ENCODE measurements around the gene IER2.
A peak's percentile ranks its signal among the peaks of the same experiment; 100 is the strongest.
"Not testable (repeated sequence)": the region's sequence is repeated elsewhere in the genome, so short reads cannot be mapped to it uniquely, and the experiment has no call there.

Gene IER2

GRCh38 chr19:13190781-13191540 is 40.8 kb downstream of the IER2 start:
- peak in 1 of 4 experiments; percentile 32 for DNase-seq (ENCODE audit: low read depth in 4 of 4, low spot score in 1 of 4)

DNA sequence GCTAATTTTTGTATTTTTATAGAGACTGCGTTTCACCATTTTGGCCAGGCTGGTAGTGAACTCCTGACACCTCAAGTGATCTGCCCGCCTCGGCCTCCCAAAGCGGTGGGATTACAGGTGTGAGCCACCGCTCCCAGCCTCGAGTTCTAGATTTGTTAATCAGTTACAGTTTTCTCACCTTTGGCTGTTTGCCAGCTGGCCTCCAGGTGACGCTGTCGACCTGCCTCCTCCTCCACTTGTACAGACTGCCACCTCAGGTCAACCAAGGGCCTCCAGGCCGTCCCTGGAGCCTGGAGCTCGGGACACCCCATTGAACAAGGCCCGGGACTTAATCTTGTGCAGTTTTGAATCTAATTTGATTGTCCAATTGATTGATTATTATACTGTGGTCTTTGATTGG is 45.5 kb downstream of the IER2 start:
- DNase-seq (ENCODE audit: low read depth in 4 of 4, low spot score in 1 of 4), result peak in 1 of 4 experiments; percentile 42

DNA sequence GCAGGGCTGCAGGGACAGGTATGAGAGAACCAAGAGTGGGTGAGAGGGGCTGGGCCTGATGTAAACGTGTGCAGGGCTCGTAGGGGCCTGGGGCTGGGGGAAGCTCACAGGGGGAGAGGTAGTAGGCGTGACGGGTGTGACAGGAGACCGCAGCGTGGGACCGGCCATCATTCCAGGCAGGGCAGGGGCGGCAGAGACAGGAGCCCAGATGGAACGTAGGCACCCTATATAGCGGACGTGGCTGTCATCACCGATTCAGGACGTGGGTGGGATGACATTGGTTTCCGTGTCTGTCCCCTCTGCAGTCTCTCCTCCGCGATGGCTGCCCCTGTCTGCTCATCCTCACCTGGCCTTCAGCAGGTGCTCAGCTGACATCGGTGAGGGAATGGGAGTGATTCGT is 48.4 kb downstream of the IER2 start:
- no peak for DNase-seq (ENCODE audit: low read depth in 4 of 4, low spot score in 1 of 4)

DNA sequence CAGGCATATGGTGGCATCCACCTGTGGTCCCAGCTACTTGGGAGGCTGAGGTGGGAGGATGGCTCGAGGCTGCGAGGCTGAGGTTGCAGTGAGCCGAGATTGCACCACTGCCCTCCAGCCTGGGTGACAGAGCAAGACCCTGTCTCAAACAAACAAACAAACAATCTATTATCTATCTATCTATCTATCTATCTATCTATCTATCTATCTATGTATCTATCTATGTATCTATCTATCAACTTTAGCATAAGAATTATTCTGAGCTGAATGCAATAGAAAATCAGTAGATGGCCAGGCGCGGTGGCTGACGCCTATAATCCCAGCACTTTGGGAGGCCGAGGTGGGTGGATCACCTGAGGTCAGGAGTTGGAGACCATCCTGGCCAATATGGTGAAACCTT is 51.9 kb downstream of the IER2 start:
- not testable (repeated sequence) for DNase-seq (ENCODE audit: low read depth in 4 of 4, low spot score in 1 of 4)

Data from stimulated activated CD4-positive, alpha-beta T cell treated with anti-CD3 and anti-CD28 coated beads, Interleukin-1b, Interleukin-23, amount 100 ng/mL, for 24 hours (primary cell).